ENCODE data around the gene PTGDS. TPM values are rescaled to one million over a fixed set of nuclear protein-coding genes. Genes with fewer than 3 reads are reported as not detected.

PTGDS gene
- total RNA-seq, 2 experiments from 2014 or later: 40.6 to 41.0 TPM

DNA sequence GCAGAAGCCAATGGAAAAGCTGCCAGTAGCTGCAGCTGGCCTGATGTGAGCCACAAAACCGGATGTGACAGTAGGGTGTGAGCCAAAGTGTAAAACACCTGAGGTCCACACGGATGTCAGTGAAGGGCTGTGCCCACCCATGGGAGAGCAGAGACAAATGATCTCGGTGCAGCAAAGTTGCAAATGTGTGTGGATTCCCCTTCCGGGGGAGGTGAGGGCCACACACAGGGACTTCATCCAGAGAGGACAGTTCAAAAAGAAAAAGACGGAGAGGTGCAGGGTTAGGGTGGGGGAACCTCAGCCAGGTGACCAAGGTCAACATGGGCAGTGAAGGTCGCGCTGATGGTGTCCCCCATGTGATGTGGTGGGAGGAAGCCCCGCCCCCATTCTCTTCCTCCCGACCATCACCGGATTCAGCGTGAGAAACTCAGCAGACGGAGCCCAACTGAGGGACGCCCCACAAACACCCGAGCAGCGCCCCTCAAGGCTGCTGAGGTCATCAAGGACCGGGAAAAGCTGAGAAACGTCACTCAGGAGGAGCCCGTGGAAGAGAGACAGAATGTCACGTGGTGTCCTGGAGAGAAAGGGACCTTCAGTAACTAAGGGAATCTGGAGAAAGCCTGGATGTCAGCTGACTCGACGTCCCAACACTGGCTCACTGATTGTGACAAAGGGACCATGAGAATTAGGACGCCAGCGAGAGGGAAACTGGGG lies 11.4 kb upstream of the PTGDS start:
- peak overlapping the region; percentile 57 for H3K4me3 Mint-ChIP-seq
- H3K9me3 Mint-ChIP-seq: no peaks in the 10 kb centered on the region
- no peaks in the 10 kb centered on the region for H3K36me3 Mint-ChIP-seq (ENCODE audit: low read depth)
- ChIA-PET CTCF (interaction anchor here (1.3 kb wide), 1 partner anchor 123 kb away, joined by 4 read pairs; the partner anchor contains the start of gene AJM1), POLR2A (interaction anchor here (1.3 kb wide), 1 partner anchor 26 kb away, joined by 3 read pairs; the partner anchor contains the start of gene PAXX)
- H3K9me3 ChIP-seq (ENCODE audit: control insufficient read depth in 1 of 2, insufficient read depth in 1 of 2, low read length in 2 of 2): no peaks in the 10 kb centered on the region
- H3K4me3 ChIP-seq (ENCODE audit: low read length): peak overlapping the region; percentile 25
- intact Hi-C loops (cut with DNase I, micrococcal nuclease): no loop called here
- H3K27me3 Mint-ChIP-seq: no peaks in the 10 kb centered on the region
- H3K27me3 ChIP-seq (ENCODE audit: control insufficient read depth in 1 of 2, insufficient read depth in 2 of 2, low read length in 2 of 2): no peaks in the 10 kb centered on the region
- H3K4me1 ChIP-seq (ENCODE audit: insufficient read depth, low read length): peaks cover 62% of the 10 kb centered on the region
- H3K27ac ChIP-seq (ENCODE audit: low read depth in 1 of 2, low read length in 2 of 2): peak overlapping the region in 1 of 2 donors; percentile 45
- TF ChIP-seq, protein P1, sequence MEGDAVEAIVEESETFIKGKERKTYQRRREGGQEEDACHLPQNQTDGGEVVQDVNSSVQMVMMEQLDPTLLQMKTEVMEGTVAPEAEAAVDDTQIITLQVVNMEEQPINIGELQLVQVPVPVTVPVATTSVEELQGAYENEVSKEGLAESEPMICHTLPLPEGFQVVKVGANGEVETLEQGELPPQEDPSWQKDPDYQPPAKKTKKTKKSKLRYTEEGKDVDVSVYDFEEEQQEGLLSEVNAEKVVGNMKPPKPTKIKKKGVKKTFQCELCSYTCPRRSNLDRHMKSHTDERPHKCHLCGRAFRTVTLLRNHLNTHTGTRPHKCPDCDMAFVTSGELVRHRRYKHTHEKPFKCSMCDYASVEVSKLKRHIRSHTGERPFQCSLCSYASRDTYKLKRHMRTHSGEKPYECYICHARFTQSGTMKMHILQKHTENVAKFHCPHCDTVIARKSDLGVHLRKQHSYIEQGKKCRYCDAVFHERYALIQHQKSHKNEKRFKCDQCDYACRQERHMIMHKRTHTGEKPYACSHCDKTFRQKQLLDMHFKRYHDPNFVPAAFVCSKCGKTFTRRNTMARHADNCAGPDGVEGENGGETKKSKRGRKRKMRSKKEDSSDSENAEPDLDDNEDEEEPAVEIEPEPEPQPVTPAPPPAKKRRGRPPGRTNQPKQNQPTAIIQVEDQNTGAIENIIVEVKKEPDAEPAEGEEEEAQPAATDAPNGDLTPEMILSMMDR (IDR thresholded peaks at IDR 0.05): no peak
- ATAC-seq (ENCODE audit: poor library complexity) (peak; percentile 59), DNase-seq (peak in 4 of 14 experiments; percentile 34 to 84 (median 72))
- H3K27ac Mint-ChIP-seq: peak overlapping the region; percentile 52
- H3K36me3 ChIP-seq (ENCODE audit: insufficient read depth, low read length): no peaks in the 10 kb centered on the region
- H3K4me1 Mint-ChIP-seq (ENCODE audit: low read depth): peaks cover 21% of the 10 kb centered on the region

DNA sequence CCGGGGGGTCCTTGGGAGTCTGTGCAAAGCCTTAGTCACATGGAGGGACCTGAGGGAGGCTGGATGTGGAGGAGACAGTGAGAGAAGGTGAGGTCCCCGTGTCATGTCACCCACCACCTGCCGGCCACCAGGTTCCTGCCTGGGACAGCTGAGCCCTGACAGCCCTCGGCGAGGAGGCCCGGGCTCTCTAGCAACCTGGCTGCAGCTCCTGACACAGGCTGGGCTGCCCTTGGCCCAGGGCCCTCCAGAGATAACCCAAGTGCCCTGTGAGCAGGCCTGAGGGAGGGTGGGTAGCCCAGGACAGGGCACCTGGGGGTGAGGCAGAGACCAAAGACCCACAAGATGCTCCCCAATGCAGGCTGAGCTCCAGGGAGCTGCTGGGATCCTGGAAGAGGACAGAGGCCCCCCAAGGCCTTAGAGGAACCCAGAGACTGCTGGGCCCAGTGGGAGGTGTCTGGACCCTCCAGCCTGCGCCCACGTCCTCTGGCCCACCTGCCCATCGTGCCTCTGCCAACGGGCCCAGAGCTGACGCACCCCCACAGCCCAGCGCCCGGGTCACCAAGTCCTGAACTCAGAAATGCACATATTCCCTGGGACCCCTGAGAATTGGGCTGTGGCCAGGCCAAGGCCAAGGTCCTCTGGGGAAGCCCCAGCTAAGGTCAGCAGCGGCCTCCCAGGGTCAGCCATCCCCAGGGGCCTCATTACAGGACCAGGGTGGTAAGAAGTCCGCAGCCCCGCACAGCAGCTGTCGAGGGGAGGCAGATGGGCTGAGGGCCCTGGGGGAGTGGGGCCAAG lies 8.8 kb upstream of the PTGDS start:
- Histone ChIP-seq H3K4me3 (ENCODE audit: low read length) (no peak overlapping the region), H3K27me3 (ENCODE audit: control insufficient read depth in 1 of 2, insufficient read depth in 2 of 2, low read length in 2 of 2) (no peaks in the 10 kb centered on the region), H3K9me3 (ENCODE audit: control insufficient read depth in 1 of 2, insufficient read depth in 1 of 2, low read length in 2 of 2) (no peaks in the 10 kb centered on the region), H3K27ac (ENCODE audit: low read depth in 1 of 2, low read length in 2 of 2) (no peak overlapping the region), H3K4me1 (ENCODE audit: insufficient read depth, low read length) (peaks cover 42% of the 10 kb centered on the region), H3K36me3 (ENCODE audit: insufficient read depth, low read length) (no peaks in the 10 kb centered on the region)
- no peaks in the 10 kb centered on the region for H3K36me3 Mint-ChIP-seq (ENCODE audit: low read depth)
- intact Hi-C loops (cut with DNase I, micrococcal nuclease): no loop called here
- DNase-seq (no peak), ATAC-seq (ENCODE audit: poor library complexity) (no peak)
- CTCF ChIA-PET: no interaction called here
- peaks cover 15% of the 10 kb centered on the region for H3K4me1 Mint-ChIP-seq (ENCODE audit: low read depth)
- H3K4me3 Mint-ChIP-seq: no peak overlapping the region
- no peak overlapping the region for H3K27ac Mint-ChIP-seq
- H3K27me3 Mint-ChIP-seq: no peaks in the 10 kb centered on the region
- TF ChIP-seq, protein P1 (IDR thresholded peaks at IDR 0.05): no peak
- no peaks in the 10 kb centered on the region for H3K9me3 Mint-ChIP-seq
- POLR2A ChIA-PET: no interaction called here

DNA sequence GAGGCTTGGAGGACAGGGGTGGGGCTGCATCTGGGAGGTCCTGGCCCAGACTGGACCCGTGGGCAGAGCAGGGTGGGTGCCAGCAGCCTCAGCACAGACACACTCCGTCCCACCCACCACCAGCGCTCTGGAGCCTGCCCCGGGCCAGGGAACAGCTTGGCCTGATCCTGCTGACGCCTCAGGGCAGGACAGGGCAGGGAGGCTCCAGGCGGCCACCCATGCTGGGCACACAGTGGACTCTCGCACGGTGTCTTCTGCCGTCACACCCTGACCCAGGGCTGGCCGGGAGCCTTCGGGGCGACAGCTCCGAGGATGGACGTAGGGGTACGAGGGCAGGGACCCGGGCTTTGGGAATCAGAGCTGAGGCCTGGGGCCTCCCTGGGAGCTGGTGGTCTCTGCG lies 8.2 kb upstream of the PTGDS start:
- no peak overlapping the region for H3K27ac Mint-ChIP-seq
- Histone ChIP-seq H3K27ac (ENCODE audit: low read depth in 1 of 2, low read length in 2 of 2) (no peak overlapping the region), H3K27me3 (ENCODE audit: control insufficient read depth in 1 of 2, insufficient read depth in 2 of 2, low read length in 2 of 2) (no peaks in the 10 kb centered on the region), H3K36me3 (ENCODE audit: insufficient read depth, low read length) (no peaks in the 10 kb centered on the region), H3K4me3 (ENCODE audit: low read length) (no peak overlapping the region), H3K4me1 (ENCODE audit: insufficient read depth, low read length) (peaks cover 42% of the 10 kb centered on the region), H3K9me3 (ENCODE audit: control insufficient read depth in 1 of 2, insufficient read depth in 1 of 2, low read length in 2 of 2) (no peaks in the 10 kb centered on the region)
- H3K27me3 Mint-ChIP-seq: no peaks in the 10 kb centered on the region
- ATAC-seq (ENCODE audit: poor library complexity) (no peak), DNase-seq (no peak)
- CTCF ChIA-PET: no interaction called here
- H3K4me3 Mint-ChIP-seq: no peak overlapping the region
- H3K36me3 Mint-ChIP-seq (ENCODE audit: low read depth): no peaks in the 10 kb centered on the region
- peaks cover 15% of the 10 kb centered on the region for H3K4me1 Mint-ChIP-seq (ENCODE audit: low read depth)
- POLR2A ChIA-PET: no interaction called here
- TF ChIP-seq, protein P1 (IDR thresholded peaks at IDR 0.05): no peak
- H3K9me3 Mint-ChIP-seq: no peaks in the 10 kb centered on the region
- intact Hi-C loops (cut with DNase I, micrococcal nuclease): no loop called here

All from CD4-positive, alpha-beta T cell (primary cell).